ENCODE data around the gene PRRG2.

The PRRG2 gene

GRCh38 chr19:49543032-49543431, 38.1 kb upstream of the PRRG2 start:
- no peak overlapping the region for H3K4me3 ChIP-seq (IDR thresholded peaks at IDR 0.05; ENCODE audit: insufficient read depth, low read depth, low read length)
- TF ChIP-seq CTCF (conservative IDR thresholded peaks at IDR 0.05; ENCODE audit: low read depth, low read length) = no peak
- no peaks in the 10 kb centered on the region for H3K27me3 ChIP-seq (ENCODE audit: insufficient read depth, low read depth)
- H3K27ac ChIP-seq = no peak overlapping the region
- H3K4me1 ChIP-seq (ENCODE audit: low read depth, poor library complexity, severe bottlenecking) = peaks cover 12% of the 10 kb centered on the region
- no peaks in the 10 kb centered on the region for H3K79me2 ChIP-seq (ENCODE audit: insufficient read depth, low read depth)
- H3K4me2 ChIP-seq = no peak overlapping the region
- no peak overlapping the region for H3K9ac ChIP-seq
- no peak overlapping the region for H2AFZ ChIP-seq (ENCODE audit: low read depth)
- no peaks in the 10 kb centered on the region for H4K20me1 ChIP-seq (ENCODE audit: insufficient read depth)
- no peaks in the 10 kb centered on the region for H3K36me3 ChIP-seq (ENCODE audit: insufficient read depth)

GRCh38 chr19:49544154-49544553, 37.0 kb upstream of the PRRG2 start:
- peaks cover 12% of the 10 kb centered on the region for H3K4me1 ChIP-seq (ENCODE audit: low read depth, poor library complexity, severe bottlenecking)
- no peaks in the 10 kb centered on the region for H4K20me1 ChIP-seq (ENCODE audit: insufficient read depth)
- H3K27me3 ChIP-seq (ENCODE audit: insufficient read depth, low read depth) = no peaks in the 10 kb centered on the region
- no peaks in the 10 kb centered on the region for H3K79me2 ChIP-seq (ENCODE audit: insufficient read depth, low read depth)
- H3K36me3 ChIP-seq (ENCODE audit: insufficient read depth) = no peaks in the 10 kb centered on the region
- H3K4me2 ChIP-seq = no peak overlapping the region
- no peak overlapping the region for H3K27ac ChIP-seq
- TF ChIP-seq CTCF (conservative IDR thresholded peaks at IDR 0.05; ENCODE audit: low read depth, low read length) = no peak
- no peak overlapping the region for H3K4me3 ChIP-seq (IDR thresholded peaks at IDR 0.05; ENCODE audit: insufficient read depth, low read depth, low read length)
- H3K9ac ChIP-seq = no peak overlapping the region
- no peak overlapping the region for H2AFZ ChIP-seq (ENCODE audit: low read depth)

GRCh38 chr19:49546825-49547565, 34.1 kb upstream of the PRRG2 start:
- Histone ChIP-seq H3K9ac (no peak overlapping the region), H2AFZ (ENCODE audit: low read depth) (peak overlapping the region; percentile 43), H3K27ac (no peak overlapping the region), H3K4me3 (IDR thresholded peaks at IDR 0.05; ENCODE audit: insufficient read depth, low read depth, low read length) (no peak overlapping the region), H3K4me1 (ENCODE audit: low read depth, poor library complexity, severe bottlenecking) (peaks cover 12% of the 10 kb centered on the region), H3K79me2 (ENCODE audit: insufficient read depth, low read depth) (no peaks in the 10 kb centered on the region), H3K27me3 (ENCODE audit: insufficient read depth, low read depth) (no peaks in the 10 kb centered on the region), H4K20me1 (ENCODE audit: insufficient read depth) (no peaks in the 10 kb centered on the region), H3K4me2 (peak overlapping the region; percentile 67), H3K36me3 (ENCODE audit: insufficient read depth) (no peaks in the 10 kb centered on the region)
- TF ChIP-seq CTCF (conservative IDR thresholded peaks at IDR 0.05; ENCODE audit: low read depth, low read length) = peak; percentile 98

DNA sequence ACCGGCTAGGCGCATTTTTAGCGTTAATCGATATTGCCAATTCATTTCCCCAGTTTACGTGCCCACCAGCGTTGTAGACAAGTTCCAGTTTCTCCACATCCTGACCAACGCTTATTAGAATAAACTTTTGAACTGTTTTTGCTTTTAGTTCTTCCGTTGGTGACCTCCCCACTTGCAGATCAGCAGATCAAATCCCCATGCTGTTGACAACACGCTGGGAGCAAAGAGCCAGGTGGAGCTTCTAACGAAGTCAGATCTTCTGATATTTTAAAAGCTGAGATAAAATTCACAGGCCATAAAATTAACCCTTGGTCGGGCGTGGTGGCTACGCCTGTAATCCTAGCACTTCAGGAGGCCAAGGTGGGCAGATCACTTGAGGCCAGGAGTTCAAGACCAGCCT, 32.1 kb upstream of the PRRG2 start:
- H3K36me3 ChIP-seq (ENCODE audit: insufficient read depth) = no peaks in the 10 kb centered on the region
- H4K20me1 ChIP-seq (ENCODE audit: insufficient read depth) = no peaks in the 10 kb centered on the region
- H3K4me2 ChIP-seq = no peak overlapping the region
- no peaks in the 10 kb centered on the region for H3K27me3 ChIP-seq (ENCODE audit: insufficient read depth, low read depth)
- no peak overlapping the region for H2AFZ ChIP-seq (ENCODE audit: low read depth)
- H3K9ac ChIP-seq = no peak overlapping the region
- peaks cover 12% of the 10 kb centered on the region for H3K4me1 ChIP-seq (ENCODE audit: low read depth, poor library complexity, severe bottlenecking)
- H3K4me3 ChIP-seq (IDR thresholded peaks at IDR 0.05; ENCODE audit: insufficient read depth, low read depth, low read length) = no peak overlapping the region
- H3K79me2 ChIP-seq (ENCODE audit: insufficient read depth, low read depth) = no peaks in the 10 kb centered on the region
- no peak overlapping the region for H3K27ac ChIP-seq
- no peak for TF ChIP-seq CTCF (conservative IDR thresholded peaks at IDR 0.05; ENCODE audit: low read depth, low read length)
